ENCODE results near the gene DENND1A. TPM values are rescaled to one million over a fixed set of nuclear protein-coding genes. Genes with fewer than 3 reads are reported as not detected.

The DENND1A gene
- total RNA-seq, 2 donors from 2014 or later: 18.9 to 26.8 TPM

- Histone ChIP-seq H3K4me1 (replicated peaks) (no peaks in the 10 kb centered on the region), H3K9me3 (no peaks in the 10 kb centered on the region), H3K27me3 (replicated peaks; ENCODE audit: insufficient read depth) (no peaks in the 10 kb centered on the region), H3K27ac (no peak overlapping the region), H3K4me3 (no peak overlapping the region), H3K36me3 (no peaks in the 10 kb centered on the region)
- DNase-seq (ENCODE audit: low spot score): no peak
- WGBS: 82% methylated on average over 2 of the region's 2 CpGs
- TF ChIP-seq POLR2A (IDR thresholded peaks at IDR 0.05) (no peak), CTCF (IDR thresholded peaks at IDR 0.05) (no peak), POLR2AphosphoS5 (IDR thresholded peaks at IDR 0.05) (no peak)
- intact Hi-C loops (cut with DNase I): loop anchor here (5.0 kb wide), 1 partner anchor 66 kb away; no protein-coding TSS in a partner anchor
These were observed 358.7 kb downstream of the DENND1A start for GRCh38 chr9:123571240-123571639.

- Histone ChIP-seq H3K36me3 (no peaks in the 10 kb centered on the region), H3K4me1 (replicated peaks) (no peaks in the 10 kb centered on the region), H3K27ac (peak overlapping the region in 1 of 2 donors; percentile 34), H3K9me3 (no peaks in the 10 kb centered on the region), H3K4me3 (no peak overlapping the region), H3K27me3 (replicated peaks; ENCODE audit: insufficient read depth) (no peaks in the 10 kb centered on the region)
- 9% methylated on average over 17 of the region's 17 CpGs for WGBS
- TF ChIP-seq POLR2AphosphoS5 (IDR thresholded peaks at IDR 0.05): no peak
- TF ChIP-seq POLR2A (IDR thresholded peaks at IDR 0.05): no peak
- TF ChIP-seq CTCF (IDR thresholded peaks at IDR 0.05): no peak
- peak; percentile 37 for DNase-seq (ENCODE audit: low spot score)
- intact Hi-C loops (cut with DNase I): no loop called here
These were observed 360.9 kb downstream of the DENND1A start for GRCh38 chr9:123568691-123569688.

- H3K4me1 ChIP-seq (replicated peaks): no peaks in the 10 kb centered on the region
- H3K4me3 ChIP-seq: no peak overlapping the region
- no peak overlapping the region for H3K27ac ChIP-seq
- no peaks in the 10 kb centered on the region for H3K9me3 ChIP-seq
- 98% methylated on average over 3 of the region's 3 CpGs for WGBS
- intact Hi-C loops (cut with DNase I): no loop called here
- no peaks in the 10 kb centered on the region for H3K36me3 ChIP-seq
- no peak for DNase-seq (ENCODE audit: low spot score)
- H3K27me3 ChIP-seq (replicated peaks; ENCODE audit: insufficient read depth): no peaks in the 10 kb centered on the region
- no peak for TF ChIP-seq POLR2AphosphoS5 (IDR thresholded peaks at IDR 0.05)
- TF ChIP-seq POLR2A (IDR thresholded peaks at IDR 0.05): no peak
- no peak for TF ChIP-seq CTCF (IDR thresholded peaks at IDR 0.05)
These were observed 362.9 kb downstream of the DENND1A start for GRCh38 chr9:123567013-123567412.

- intact Hi-C loops (cut with DNase I): no loop called here
- WGBS: 93% methylated on average over 1 of the region's 1 CpG
- no peak overlapping the region for H3K4me3 ChIP-seq
- TF ChIP-seq CTCF (IDR thresholded peaks at IDR 0.05) (no peak), POLR2AphosphoS5 (IDR thresholded peaks at IDR 0.05) (no peak), POLR2A (IDR thresholded peaks at IDR 0.05) (no peak)
- no peaks in the 10 kb centered on the region for H3K4me1 ChIP-seq (replicated peaks)
- H3K27me3 ChIP-seq (replicated peaks; ENCODE audit: insufficient read depth): no peaks in the 10 kb centered on the region
- H3K9me3 ChIP-seq: no peaks in the 10 kb centered on the region
- no peaks in the 10 kb centered on the region for H3K36me3 ChIP-seq
- DNase-seq (ENCODE audit: low spot score): no peak
- no peak overlapping the region for H3K27ac ChIP-seq
These were observed 365.3 kb downstream of the DENND1A start for GRCh38 chr9:123564652-123565051.
